Stimulated activated CD8-positive, alpha-beta memory T cell treated with anti-CD3 and anti-CD28 coated beads, Interleukin-4, amount 100 ng/mL, for 24 hours (primary cell): ENCODE results near the gene UBXN6.

Experiments
- DNase-seq: peaks from one replicate; pipeline ENCODE4 v3.0.0-alpha.2; 2020; ENCODE audit warnings: low read depth

The UBXN6 gene

DNA sequence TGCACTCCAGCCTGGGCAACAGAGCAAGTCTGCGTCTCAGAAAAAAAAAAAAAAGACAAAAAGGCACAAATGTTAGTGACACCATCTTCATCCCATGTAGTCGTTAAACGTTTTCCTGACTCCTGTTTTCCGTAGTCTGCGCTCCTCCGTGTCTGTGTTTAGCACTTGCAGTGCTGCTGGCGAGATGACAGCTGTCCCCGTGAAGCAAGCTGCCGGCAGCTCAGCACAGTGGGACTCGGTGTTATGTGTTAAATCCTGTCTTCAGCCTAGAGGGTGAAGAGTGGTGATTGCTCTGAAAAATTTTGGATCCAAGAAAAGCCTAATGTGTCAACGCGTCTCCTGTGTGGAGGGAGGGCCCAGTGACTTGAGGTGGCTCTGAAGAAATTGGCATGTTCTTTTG, 18.4 kb downstream of the UBXN6 start:
- DNase-seq, result no peak

DNA sequence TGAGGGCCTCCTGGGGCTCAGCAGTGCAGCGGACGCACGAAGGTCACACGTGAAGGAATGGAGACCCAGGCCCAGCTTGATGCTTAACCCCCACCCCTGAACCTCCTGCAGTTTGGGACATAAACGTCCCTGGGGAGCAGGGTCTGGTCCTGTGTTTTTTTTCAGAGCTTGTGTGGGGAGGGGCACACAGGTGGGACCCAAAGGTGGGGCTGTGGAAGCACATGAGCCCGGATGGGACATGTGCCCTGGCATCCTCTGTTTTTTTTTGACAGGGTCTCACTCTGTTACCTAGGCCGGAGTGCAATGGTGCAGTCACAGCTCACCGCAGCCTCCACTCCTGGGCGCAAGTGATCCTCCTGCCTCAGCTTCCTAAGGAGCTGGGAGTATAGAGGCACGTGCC, 20.5 kb downstream of the UBXN6 start:
- DNase-seq, result no peak

GRCh38 chr19:4436231-4436630, 21.4 kb downstream of the UBXN6 start:
- no peak for DNase-seq

GRCh38 chr19:4434391-4434790, 23.2 kb downstream of the UBXN6 start:
- DNase-seq, result no peak

- no peak for DNase-seq
These were observed 24.6 kb downstream of the UBXN6 start for GRCh38 chr19:4432918-4433506.

GRCh38 chr19:4431808-4432674, 25.6 kb downstream of the UBXN6 start:
- no peak for DNase-seq

- DNase-seq, result no peak
These were observed 26.3 kb downstream of the UBXN6 start for GRCh38 chr19:4431296-4431695.

DNA sequence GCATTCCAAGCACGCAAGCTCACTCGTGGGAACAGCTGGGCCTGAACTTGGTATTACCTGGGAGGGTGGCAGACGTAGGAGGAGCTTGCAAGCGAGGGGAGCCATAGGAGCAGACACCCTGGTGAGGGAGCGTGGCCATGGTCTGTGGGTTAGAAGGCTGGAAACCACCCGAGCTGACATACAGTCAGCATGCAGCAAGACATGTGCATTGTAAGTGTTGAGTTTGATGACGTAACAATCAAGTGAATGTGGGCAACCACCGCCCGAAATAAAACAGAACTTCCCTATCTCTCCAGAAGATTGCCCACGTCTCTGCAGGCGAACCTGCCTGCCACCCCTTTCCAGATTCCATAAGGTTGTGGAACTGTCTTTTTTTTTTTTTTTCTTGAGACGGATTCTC, 26.8 kb downstream of the UBXN6 start:
- DNase-seq, result no peak

GRCh38 chr19:4429771-4430171, 27.8 kb downstream of the UBXN6 start:
- no peak for DNase-seq

- DNase-seq, result no peak
These were observed 28.3 kb downstream of the UBXN6 start for GRCh38 chr19:4429256-4429655.

DNA sequence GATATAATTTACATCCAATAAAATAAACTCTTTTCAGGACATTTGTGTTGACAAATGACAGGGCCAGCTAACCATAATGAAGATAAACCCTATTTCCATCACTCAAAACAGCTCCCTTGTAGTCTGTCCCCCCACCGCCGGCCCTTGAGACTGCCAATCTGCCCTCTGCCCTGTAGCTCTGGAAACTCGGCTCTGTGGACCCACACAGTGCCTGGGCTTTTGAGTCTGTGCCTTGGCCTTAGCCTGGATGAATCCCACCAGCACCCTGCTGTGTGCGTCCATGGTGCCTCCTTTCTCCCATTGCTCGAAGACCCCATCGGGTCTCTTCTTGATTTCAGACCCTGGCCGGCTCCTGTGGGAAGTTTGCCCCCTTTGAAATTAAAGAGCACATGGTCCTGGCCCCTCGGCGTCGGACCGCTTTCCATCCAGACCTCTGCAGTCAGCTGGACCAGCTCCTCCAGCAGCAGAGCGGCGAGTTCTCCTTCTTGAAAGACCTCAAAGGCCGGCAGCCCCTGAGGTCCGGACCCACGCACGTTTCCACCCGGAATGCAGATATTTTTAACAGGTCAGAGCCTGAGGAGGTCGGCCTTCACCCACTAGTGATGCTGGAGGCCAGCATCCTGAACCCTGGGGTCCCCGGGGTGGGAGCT, 29.1 kb downstream of the UBXN6 start:
- DNase-seq, result no peak

DNA sequence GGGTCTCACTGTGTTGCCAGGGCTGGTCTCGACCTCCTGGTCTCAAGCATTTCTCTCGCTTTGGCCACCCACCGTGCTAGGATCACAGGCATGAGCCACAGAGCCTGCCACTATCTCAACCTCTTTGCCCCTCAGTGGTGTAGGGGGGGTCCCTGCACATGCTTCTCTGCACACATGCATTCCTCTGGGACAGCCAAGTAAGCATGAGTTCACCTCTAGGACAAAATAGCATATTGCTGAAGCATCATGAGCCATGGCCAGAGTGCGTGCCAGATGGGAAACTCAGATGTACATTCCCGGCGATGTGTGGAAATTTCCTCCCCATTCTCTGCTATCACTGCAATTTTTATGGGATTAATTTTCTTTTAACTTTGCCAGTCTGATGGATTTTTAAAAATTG, 32.1 kb downstream of the UBXN6 start:
- DNase-seq, result no peak

- no peak for DNase-seq
These were observed 34.0 kb downstream of the UBXN6 start for GRCh38 chr19:4423416-4424126.

- DNase-seq, result no peak
These were observed 41.3 kb downstream of the UBXN6 start for GRCh38 chr19:4416268-4416667.

GRCh38 chr19:4415352-4415751, 42.2 kb downstream of the UBXN6 start:
- no peak for DNase-seq

DNA sequence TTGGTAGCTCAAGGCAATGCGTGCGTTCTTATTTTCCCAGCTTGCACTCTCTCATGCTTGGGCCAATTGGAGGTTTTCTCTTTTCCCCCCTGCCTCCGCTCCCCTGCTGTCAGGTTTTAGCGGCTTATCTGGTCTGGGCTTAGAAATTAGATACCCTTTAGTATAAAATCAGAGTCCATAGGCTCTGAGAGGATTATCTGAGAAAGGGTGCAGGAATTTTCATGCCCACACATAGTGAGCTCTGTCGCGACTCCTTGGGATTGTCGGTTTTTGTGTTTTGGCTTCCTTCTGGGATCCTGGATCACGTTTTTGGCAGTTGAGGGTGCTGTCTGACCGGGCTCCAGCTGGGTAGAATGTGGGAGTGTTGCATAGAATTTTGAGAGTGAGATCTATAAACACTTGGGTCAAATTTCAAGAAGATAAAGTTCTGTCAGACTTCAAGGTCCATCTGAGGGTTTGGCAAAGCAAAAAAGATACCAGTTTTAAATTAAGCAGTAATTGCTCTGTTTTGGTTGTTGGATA, 42.7 kb downstream of the UBXN6 start:
- no peak for DNase-seq

GRCh38 chr19:4414144-4414799, 43.3 kb downstream of the UBXN6 start:
- no peak for DNase-seq

GRCh38 chr19:4413588-4413987, 44.0 kb downstream of the UBXN6 start:
- DNase-seq, result no peak

- no peak for DNase-seq
These were observed 48.3 kb downstream of the UBXN6 start for GRCh38 chr19:4409123-4409933.

DNA sequence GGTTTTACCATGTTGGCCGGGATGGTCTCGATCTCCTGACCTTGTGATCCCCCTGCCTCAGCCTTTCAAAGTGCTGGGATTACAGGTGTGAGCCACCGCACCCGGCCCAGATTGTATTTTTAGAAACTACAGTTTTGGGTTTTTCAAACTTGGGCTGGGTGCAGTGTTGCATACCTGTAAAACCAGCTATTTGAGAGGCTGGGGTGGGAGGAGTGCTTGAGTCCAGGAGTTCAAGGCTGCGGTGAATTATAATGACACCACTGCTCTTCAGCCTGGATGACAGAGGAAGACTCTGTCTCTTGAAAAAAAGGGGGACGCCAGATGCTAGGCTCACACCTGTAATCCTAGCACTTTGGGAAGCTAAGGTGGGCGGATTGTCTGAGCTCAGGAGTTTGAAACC, 51.0 kb downstream of the UBXN6 start:
- no peak for DNase-seq

DNA sequence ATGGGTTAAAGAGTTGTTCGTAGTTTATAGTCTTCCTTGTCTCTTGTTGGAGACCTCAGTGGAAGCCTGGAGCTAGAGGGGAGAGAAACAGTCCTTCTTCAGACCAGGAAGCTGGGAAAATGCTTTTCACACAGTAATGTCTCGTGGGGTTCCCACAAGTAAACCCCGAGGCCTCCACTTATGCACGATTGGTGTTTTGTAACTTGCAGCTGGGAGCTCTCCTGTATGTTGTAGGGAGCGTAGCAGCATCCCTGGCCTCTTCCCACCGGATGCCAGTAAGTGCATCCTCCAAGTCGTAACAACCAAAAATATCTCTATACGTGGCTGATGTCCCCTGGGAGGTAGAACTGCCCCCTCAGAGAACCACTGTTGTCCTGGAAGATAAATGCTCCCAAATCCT, 51.6 kb downstream of the UBXN6 start:
- no peak for DNase-seq
